ENCODE measurements around the gene KLHL22.
"Not testable (repeated sequence)": the region's sequence is repeated elsewhere in the genome, so short reads cannot be mapped to it uniquely, and the experiment has no call there.

Gene KLHL22

DNA sequence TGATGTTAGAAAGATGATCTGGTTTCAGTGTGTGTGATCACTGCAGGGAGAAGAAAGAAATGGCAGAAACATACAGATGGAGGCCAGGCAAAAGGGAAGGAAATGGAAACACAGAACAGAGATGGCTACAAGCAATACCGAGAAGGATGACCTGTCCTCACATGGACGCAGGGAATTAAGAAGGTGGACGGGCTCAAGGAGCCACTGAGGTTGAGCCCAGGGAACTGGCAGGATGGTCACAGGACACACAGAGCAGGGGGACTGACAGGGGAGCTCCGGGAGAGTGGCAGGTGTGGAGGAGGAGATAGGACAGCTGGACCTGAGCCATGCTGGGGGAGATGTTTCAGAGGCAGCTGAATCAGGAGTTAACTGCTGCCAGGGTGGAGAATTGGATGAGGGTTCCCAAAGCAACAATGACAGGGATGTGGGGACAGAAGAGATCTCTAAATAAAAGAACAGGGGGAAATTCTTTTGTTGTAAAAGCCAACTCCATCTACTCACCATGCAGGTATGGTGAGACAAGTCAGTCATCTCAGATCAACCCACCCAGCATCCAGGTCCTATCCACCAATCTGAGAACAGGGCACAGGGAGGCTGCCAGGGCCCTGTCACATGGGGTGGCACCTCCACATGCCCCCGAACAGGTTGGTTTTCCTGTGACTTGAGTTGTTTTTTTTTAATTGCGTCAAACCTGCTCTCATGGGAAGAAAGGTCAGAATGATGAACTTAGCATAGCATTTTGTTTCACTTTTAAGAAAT, 26.3 kb downstream of the KLHL22 start:
- no peak for DNase-seq (ENCODE audit: low read depth)

DNA sequence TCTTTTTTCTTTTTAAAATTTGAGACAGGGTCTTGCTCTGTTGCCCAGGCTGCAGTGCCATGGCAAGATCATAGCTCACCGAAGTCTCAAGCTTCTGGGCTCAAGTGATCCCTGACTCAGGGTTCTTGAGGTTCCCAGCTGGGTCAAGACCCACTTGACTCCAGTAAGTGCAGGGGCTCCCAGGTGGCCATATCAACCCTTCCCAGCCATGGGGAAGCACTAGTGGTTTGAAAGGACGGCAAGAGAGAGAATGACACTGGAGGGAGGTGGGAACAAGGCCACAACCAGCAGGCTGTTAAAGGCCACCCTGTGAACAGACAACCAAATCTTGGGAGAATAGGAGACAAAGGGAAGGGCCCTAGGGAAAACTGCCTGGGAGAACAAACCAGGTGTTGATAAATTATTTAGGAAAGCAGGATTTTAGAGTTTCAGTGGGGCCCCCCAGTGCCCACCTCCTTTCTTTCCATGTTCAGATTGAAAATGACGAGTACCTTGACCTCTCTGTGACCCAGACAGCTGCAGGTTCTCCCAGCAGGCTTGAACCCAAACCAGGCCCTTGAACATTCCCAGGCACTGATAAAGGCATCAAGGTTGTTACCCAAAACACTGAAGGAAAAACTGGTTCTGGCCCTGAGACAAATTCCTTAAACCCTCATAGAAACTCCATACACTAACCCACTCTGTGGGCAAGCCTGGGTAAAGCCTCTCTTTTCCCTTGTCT, 28.8 kb downstream of the KLHL22 start:
- DNase-seq (ENCODE audit: low read depth) = no peak

DNA sequence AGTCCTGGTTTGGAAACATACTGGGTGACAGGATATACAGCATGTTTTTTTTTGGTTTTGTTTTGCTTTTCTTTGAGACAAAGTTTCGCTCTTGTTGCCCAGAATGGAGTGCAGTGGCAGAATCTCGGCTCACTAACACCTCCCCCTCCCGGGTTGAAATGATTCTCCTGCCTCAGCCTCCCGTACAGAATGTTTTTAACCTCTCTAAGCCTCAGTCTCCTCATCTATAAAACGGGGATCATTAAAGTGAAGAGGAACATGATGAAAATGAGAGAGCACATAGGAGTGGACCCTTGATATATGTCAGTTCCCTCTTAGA, 29.9 kb downstream of the KLHL22 start:
- DNase-seq (ENCODE audit: low read depth) = no peak

DNA sequence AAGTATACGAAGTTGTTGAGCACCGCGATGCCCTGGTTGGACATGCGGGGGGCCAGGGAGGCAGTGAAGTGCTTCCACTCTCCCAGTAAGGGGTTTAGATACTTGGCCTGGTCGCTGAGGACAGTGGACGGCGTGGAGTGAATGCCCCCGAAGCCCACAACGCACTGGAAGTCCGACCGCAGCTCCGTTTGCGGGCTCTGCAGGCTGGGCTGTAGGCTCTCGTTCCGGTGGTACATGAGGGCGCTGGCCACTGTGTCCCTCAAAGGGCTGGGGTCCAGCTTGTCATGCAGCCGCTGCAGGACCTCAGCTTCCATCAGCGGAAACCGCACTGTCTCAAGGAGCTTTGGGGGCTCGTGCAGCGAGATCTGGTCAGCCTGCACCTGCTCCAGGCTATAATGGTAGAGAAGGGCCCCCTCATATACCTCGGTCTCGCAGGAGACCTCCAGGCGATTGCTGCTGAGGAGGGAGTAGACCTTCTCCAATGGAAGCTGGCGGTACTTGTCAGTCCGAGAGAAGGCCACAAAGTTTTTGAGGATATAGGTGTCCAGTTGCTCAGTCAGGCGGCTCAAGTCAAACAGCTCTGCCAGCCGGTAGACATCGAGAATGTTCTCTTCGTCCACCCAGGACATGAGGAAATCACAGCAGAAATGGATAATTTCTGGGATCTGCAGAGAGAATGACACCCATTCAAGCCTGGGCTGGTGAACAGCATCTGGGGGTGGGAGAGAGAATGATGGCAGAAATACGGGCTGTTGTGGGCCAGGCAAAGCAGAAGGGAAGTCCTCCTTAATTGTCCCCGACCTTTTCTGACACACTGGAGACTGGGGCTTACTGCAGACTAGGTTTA, 30.5 kb downstream of the KLHL22 start:
- DNase-seq (ENCODE audit: low read depth) = no peak

DNA sequence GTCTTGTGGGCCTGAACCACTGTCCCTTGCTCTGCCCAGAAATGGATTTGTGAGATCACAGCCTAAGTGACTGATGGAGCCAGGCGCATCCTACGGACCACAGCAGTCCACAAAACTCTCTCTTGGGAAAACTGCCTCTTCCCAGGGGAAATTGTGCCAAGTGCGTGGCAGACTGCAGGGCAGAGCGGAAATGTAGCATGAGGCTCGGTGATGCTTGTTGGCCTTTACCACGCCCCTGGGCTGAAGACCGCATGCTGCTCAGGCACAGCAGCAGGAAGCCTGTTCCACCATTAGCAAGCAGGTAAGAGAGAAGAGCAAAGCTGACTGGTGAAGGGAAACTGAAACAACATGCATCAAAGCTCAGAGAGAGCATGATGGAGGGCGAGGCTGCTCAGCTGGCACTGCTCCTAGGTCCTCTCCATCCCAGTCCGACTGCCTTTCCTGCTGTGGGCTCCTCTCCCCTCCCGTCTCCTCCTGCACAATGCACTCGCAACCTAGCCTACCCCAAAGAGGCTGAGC, 31.4 kb downstream of the KLHL22 start:
- no peak for DNase-seq (ENCODE audit: low read depth)

DNA sequence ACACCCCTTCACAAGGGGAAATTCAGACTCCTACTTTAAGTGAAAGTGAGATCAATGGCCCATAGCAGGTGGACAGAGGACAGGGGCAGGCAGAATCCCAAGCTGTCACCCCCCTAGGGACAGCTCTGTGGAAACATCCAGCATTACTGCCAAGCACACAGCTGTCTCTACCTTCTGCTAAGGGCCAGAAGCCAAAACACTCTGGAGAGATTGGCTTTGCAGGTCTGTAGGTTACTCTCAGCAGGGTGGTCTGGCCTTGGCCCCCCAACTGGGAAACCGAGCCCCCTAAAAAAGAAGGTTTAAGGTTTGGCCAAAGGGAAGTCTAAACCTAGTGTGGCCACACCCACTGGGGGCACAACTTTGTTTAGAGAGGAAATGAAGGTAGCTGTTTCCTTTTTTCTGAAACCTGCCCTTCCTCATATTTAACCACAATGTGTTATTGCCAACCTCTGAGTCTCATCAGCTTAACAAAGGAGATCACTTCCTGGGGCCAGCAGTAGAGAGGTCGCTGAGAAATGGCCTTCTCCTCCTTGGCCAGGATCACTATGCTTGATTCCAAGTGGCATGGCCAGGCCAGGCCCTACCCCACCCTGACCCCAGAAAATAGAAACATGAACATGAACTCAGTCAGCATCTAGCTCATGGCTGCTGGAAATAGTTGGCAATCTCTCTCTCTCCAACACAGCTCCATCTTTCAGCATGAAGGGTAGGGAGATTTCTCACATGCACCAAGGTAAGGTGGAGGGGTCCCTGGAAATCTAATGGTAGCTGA, 32.1 kb downstream of the KLHL22 start:
- no peak for DNase-seq (ENCODE audit: low read depth)

DNA sequence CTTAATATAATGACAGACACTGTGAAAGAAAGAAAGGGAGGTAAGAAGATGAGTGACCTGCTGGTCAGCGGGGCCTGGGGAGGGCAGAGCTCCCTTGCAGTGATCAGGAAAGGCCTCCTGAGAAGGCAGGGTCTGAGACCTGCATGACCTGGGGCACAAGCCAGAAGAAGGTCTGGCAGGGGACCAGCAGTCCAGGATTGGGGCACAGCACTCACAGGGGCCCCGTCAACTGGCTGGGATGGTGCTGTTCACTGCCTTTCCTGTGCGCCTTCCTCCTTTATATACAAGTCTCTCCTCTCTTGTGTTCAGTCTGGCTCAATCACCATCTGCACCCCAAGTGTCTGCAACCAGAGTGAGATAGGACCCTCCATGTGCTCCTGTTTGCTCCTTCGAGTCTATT, 35.7 kb downstream of the KLHL22 start:
- no peak for DNase-seq (ENCODE audit: low read depth)

DNA sequence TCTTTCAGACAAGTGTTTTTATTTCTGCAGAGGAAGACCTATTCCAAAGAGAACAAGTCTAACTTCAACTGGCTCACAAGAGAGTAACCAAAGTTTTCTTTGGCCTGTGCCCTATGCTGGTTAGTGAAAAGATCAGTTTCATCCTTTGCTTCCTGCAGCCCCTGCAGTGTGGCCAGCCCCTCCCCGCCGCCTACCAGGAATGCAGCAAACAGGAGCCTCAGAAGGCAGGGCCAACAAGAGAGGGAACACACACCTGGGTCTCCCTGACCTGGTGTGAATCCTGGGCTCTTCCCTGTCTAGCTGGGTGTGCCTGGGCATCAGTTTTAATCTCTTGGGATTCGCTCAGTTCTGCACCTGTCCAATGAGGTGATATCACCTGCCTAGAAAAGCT, 36.4 kb downstream of the KLHL22 start:
- no peak for DNase-seq (ENCODE audit: low read depth)

DNA sequence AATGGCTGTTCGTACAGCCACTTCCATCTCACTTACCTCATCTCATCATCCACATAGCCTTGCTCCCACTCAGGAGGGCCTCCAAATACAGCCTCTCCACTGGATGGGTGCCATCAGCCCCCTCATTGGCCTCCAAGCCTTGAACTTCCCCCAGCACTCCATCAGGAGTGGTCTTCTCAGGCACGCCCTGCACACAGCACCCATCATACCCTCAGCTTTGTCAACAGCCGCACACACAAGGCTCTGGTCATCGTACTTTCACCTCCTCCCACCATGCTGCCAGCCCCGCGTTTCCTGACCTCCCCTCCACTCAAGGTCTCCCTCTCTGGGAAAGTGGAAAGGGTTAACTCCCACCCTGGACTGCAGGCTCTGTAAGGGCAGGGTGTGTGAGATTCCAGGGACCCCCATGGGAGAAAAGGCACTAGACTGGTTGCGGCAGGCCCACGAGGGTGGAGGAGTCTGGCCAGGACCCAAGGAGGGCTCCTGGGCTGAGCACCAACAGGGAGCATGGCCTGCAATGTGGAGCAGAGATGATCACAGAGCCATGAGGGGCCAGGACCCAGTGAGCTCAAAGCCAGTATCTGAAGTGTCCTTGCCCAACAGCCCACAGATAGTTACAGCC, 37.0 kb downstream of the KLHL22 start:
- DNase-seq (ENCODE audit: low read depth) = no peak

DNA sequence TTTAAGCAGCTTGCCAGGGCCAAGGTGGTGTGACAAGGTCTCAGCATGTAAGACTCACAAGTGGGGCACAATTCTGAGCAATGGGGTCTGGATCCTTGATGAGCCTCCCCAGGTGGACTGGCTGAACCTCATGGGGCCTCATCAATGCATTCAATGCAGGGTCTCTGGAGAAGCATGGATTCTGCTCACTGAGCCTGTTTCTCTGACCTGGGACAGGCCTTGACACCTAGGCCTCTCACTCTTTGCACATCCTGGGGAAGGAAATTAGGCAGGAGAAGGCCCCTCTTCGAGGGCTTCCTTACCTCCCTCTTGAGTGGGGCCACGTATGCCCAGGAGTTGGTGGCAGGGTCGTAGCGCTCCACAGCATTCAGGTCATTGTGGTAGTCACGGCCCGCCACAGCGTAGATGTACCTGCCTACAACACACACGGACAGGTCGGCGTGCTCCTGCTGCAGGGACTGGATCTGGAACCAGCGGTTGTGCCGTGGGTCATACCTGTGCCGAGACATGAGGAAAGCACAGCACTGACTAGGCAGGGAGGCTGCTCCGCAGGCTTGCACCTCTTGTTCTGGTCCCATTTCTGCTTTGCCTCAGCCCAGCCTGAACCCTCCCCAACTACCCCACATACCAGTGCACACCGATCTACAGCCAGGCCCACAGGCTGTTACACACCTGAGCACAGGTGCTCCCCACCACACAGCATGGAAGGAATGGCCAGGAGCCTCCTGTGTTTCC, 37.9 kb downstream of the KLHL22 start:
- no peak for DNase-seq (ENCODE audit: low read depth)

DNA sequence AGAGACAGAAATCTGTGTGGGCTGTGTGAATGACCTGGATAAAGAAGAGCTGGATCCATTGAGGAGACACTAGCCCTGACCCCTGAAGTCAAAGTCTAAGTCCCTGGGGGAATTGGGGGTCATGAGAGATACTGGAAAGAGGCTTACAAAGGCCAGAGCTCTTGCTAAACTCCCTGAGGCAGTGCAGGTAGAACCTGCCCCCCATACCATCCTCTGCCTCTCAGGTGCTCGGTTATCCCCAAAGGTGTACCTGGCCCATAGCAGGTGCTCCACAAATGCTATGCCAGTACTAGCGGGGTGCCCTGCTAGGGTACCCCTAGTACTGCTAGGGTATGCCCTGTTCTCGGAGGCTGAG, 38.9 kb downstream of the KLHL22 start:
- DNase-seq (ENCODE audit: low read depth) = no peak

DNA sequence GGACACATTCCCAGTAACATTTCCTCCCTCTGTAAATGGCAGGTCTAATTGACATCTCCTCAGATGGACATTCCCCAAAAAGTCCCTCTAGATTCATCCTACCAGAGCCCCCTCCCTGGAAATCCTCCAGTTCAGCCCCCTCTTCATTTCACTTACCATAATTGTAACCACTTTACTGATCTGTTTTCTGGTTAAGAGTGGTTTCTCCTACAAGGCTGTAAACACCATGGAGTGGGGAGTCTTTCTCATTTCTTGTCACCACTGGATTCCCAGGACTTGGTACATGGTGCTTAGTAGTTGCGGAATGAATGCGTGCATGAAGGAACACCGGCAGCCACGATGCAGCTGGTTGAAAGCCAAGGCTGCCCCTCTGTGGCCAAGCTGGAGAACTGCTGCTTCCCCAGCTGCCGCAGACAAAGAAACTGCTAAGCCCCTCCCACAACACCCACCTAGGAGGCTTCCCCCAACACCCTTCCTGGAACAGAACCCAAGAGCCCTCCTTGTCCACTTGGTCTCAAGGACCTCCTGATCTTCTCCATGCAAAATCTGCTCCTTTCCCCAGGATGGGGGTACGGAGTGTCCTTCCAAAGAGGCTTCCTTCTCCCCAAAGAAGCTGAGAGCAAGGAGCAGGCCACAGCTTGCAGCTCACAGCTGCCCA, 39.4 kb downstream of the KLHL22 start:
- DNase-seq (ENCODE audit: low read depth) = no peak

DNA sequence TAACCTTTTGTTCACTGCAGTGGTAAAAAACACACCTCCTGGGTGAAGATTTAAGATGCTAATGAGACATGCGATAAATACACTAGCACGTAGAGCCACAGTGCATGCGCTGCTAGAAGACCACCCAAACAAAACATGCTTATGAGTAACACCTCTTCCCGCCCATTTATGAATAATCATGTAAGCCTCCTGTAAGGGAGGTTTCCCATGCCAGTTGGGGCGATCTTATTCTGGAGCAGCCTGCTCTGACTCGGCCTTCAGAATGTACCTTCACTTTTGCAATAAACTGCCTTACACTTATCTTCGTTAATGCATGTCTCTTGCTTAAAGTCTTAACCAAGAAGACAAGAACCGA, 39.9 kb downstream of the KLHL22 start:
- DNase-seq (ENCODE audit: low read depth) = no peak

DNA sequence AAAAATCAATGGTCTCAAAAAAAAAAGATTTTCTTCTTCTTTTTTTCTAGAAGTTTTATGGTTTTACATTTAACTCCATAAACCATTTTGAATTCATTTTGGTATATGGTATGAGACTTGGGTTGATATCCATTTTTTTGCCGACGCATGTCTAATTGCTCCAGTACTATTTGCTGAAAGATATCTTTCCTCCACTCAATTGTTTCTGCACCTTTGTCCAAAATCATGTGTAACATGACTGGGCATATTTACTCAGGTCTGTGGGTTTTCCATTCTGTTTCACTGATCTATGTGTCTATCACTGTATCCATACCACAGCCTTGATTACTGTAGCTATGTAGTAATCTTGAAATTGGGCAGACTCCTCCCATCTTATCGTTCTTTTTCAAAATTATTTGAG, 42.4 kb downstream of the KLHL22 start:
- DNase-seq (ENCODE audit: low read depth) = no peak

DNA sequence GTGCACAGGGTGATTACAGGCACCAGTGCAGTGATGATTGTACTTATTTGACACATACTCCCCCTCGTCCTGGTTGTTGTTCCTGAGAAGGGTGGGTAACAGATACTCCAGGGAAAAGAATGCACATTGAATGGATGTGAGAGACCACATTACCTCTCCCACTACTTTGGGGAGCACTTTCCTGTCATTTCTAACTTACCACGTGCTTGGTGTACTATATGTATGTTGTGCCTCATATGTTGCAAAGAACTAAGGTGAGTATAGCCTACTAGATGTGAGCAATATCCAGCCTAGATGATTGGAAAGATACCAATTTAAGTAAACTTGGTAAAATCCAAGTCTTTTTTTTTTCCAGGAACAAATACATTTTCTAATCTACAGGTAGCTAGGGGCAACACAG, 43.7 kb downstream of the KLHL22 start:
- DNase-seq (ENCODE audit: low read depth) = no peak

DNA sequence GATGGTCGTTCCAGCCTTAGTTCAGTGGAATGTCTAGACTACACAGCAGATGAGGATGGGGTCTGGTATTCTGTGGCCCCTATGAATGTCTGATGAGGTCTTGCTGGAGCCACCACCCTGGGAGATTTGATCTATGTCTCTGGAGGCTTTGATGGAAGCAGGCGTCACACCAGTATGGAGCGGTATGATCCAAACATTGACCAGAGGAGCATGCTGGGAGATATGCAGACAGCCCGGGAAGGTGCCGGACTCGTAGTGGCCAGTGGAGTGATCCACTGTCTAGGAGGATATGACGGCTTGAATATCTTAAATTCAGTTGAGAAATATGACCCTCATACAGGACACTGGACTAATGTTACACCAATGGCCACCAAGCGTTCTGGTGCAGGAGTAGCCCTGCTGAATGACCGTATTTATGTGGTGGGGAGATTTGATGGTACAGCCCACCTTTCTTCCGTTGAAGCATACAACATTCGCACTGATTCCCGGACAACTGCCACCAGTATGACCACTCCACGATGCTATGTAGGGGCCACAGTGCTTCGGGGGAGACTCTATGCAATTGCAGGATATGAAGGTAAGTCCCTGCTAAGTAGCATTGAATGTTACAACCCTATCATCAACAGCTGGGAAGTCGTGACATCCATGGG, 44.3 kb downstream of the KLHL22 start:
- DNase-seq (ENCODE audit: low read depth) = not testable (repeated sequence)

DNA sequence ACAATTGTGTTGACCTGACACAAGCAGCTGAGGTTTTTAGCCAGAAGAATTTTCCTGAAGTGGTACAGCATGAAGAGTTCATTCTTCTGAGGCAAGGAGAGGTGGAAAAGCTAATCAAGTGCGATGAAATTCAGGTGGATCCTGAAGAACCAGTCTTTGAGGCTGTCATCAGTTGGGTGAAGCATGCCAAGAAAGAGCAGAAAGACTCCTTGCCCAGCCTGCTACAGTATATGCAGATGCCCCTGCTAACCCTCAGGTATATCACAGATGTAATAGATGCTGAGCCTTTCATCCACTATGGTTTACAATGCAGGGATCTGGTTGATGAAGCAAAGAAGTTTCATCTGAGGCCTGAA, 45.1 kb downstream of the KLHL22 start:
- DNase-seq (ENCODE audit: low read depth) = no peak

DNA sequence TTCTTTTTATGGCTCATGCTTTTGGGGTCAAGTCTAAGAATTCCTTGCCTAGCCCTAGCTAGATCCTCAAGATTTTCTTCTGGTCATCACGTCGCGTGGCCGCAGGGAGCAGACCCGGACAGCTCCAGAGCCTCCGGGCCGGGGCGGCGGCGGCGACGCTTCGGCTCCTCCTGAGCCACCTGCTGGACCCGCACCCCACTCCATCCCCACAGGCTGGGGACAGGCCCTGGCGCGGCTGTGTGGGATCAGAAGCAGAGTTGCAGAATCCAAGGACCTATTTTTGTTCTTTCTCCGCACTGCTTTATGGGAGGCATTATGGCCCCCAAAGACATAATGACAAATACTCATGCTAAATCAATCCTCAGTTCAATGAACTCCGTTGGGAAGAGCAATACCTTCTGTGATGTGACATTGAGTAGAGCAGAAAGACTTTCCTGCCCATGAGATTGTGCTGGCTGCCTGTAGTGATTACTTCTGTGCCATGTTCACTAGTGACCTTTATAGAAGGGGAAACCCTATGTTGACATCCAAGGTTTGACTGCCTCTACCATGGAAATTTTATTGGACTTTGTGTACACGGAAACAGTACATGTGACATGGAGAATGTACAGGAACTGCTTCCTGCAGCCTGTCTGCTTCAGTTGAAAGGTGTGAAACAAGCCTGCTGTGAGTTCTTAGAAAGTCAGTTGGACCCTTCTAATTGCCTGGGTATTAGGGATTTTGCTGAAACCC, 45.6 kb downstream of the KLHL22 start:
- DNase-seq (ENCODE audit: low read depth) = no peak

DNA sequence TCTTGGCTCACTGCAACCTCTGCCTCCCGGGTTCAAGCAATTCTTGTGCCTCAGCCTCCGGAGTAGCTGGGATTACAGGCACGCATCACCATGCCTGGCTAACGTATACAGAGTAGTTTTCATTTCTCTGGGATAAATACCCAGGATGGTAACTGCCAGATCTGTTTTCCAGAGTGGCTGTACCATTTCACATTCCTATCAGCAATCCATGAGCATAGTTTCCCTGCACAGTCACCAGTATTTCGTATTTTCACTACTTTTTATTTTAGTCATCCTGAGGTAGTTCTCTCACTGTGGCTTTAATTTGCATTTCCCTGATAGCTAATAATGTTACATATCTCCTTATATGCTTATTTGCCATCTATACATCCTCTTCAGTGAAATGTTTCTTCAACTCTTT, 47.0 kb downstream of the KLHL22 start:
- DNase-seq (ENCODE audit: low read depth) = no peak

Measured in HS-5 (cell line).